NCI-H510A treated with DMSO at 0.1 percent for 48 hours (cell line): ENCODE data around the gene MAP3K4.
A peak's percentile ranks its signal among the peaks of the same experiment; 100 is the strongest.

Experiments
- DNase-seq: peaks from one replicate; lab custom pipeline; 2025; lab: John Stamatoyannopoulos, UW

Gene MAP3K4

DNA sequence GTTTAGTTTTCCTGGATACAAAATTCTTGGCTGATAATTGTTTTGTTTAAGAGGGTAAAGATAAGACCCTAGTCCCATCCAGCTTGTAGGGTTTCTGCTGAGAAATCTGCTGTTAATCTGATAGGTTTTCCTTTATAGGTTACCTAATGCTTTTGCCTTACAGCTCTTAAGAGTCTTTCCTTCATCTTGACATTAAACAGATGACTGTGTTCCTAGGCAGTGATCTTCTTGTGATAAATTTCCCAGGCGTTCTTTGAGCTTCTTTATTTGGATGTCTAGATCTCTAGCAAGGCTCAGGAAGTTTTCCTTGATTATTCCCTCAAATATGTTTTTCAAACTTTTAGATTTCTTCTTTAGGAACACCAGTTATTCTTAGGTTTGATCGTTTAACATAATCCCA is 134.0 kb downstream of the MAP3K4 start:
- no peak for DNase-seq

DNA sequence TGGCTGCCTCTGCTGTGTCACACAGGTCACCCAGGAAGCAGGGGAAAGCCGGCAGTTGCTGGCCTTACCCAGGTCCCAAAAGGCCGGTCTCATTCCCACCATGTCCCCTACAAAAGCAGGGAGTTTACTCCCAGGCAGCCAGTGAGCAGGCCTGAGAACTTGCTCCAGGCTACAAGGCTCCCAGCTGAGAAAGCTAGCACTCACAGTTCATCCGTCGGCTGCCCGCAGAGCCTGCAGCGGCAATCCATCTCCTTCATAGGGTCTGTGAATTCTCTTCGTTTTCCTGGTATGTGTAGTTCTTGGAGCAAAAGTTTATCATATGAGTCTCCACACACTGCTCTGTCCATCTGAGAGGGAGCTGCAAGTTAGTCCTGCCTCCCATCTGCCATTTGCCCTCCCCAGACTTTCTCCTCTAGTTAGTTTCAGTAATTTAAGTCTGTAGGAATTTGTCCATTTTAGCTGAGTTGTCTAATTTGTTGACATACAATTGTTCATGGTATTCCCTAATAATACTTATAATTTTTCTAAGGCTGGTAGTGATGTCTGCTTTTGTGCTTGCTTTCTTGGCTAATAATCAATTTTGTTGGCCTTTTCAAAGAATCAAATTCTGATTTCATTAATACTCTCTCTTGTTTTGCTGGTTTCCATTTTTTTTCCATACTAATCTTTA is 135.6 kb downstream of the MAP3K4 start:
- no peak for DNase-seq

DNA sequence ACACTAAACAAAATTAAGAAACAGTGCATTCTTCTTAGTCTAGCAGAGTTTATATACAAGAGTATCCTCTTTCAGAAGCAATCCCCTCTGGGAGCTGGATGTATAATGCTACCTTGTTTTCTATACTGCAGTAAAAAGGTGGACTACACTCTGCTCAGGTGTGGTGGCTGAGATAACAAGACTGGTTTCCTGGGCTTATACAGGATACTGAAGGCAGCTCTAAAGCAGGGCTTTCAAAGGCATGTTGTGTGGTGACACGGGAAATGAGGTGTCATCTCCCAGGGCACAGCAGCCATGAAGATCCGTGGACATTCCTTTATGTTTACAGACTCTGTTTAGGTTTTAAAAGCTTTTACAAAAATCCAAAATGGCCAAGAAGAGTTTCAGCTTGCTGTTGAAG is 136.7 kb downstream of the MAP3K4 start:
- DNase-seq = no peak

DNA sequence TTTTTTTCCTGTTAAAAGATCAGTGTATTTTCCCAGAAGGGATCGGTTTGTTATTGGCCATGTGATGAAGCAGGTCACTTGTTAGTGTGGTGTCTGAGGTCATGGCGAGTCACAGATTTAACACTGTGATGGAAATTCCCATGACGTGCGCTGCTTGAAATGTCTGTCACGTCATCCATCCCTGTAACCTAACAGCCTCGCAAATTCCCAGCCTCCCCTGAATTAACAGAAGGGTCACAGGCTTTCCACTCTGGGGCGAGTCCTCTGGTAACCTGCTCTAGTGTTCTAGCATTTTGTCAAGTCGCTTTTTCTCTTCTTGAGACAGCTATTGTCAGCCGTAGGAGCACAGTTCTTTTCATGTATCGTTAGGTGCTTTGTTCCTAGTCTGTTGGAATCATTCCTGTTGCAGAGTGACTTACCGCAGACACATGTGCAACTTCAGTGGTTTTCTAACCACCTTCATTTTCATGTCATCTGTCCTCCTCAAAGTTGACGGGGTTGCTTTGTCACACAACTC is 137.2 kb downstream of the MAP3K4 start:
- DNase-seq = no peak

DNA sequence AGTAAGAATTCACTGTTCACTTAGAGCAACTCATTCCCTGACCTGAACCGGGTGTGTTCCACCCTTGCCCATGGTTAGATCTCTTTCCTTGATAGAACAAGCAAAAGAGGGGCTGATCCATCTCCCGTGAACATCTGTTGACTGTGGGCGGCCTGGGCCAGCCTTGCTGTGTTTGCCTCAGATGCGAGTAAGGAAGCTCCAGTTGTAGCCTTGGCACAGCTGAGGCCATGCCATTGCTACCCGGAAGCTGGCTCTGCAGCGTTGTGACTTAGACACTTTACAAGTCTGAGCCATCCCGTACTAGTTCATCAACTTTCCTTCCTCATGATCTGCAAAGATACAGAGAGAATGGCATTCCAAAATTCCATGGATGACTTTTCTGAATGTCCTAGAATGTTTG is 139.0 kb downstream of the MAP3K4 start:
- no peak for DNase-seq

DNA sequence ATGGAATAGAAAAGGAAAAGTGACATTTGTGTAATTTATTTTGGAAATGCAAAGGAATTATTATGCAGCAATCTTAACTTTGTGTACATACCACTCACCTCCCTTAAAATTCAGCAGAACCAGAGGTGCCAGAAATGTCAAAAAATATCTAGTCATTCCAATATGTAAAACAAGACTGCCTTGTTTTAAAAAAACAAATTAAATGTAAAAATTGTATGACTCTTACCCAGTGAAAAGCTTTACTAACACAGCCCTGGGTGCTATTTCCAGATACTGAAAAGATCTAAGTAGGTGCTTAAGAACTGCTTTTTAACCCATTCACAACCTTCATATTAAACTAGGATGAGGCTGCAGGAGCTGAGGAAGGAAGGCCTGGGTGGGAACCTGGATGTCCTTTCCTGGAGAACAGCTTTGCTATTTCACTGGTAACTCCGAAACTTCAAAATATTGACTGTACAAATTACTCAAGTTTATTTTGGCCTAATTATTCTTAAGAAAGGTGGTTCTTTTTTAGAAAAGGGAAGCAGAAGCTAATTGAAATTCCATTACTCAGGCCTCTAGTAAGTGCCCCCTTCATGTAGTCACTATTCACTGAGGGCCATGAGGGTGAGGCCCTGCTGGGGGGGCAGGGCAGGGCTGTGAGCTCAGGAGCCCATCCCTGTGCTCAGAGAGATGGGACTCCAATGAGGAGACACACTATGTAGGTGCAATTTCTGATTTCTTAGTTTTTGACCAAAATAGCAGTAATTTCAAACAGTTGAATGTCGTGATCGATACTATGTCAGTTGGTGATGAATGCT is 139.6 kb downstream of the MAP3K4 start:
- no peak for DNase-seq

DNA sequence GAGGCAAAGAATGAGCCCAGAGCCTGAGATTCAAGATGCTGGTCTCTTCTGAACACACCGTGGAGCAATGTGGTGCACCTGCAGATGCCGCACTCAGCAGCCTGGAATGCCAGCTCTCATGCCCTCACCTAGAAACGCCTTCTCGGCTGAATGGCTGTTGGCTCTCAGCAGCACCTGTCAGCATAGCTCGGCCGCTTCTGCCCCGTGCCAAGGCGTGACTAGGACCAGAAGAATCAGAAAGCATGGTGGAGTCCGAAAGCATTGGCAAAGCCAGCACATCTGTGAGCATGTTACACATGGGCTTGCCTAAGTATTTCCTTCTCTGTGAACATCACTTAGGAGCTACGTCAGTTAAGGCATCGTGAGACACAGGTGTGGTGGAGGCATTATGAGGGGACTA is 140.8 kb downstream of the MAP3K4 start:
- DNase-seq = no peak

DNA sequence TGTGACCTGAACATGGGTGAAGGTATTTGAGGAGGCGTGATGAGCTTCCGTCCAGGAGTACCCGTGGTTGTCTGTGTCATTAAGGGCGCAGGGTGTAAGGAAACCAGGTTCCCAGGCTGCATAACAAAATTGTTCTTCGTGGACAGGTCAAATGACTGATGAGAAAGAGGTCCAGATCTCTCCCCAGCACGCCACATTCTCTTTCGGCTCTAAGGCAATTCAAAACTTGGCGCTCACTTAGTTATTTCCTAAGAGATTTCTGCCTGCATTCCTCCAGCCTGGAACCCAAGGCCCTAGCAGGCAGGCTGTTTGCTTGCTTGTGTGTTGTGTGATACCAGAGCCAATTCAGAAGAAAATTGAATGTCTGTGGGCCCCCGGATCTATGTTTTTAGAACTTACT is 142.4 kb downstream of the MAP3K4 start:
- no peak for DNase-seq

DNA sequence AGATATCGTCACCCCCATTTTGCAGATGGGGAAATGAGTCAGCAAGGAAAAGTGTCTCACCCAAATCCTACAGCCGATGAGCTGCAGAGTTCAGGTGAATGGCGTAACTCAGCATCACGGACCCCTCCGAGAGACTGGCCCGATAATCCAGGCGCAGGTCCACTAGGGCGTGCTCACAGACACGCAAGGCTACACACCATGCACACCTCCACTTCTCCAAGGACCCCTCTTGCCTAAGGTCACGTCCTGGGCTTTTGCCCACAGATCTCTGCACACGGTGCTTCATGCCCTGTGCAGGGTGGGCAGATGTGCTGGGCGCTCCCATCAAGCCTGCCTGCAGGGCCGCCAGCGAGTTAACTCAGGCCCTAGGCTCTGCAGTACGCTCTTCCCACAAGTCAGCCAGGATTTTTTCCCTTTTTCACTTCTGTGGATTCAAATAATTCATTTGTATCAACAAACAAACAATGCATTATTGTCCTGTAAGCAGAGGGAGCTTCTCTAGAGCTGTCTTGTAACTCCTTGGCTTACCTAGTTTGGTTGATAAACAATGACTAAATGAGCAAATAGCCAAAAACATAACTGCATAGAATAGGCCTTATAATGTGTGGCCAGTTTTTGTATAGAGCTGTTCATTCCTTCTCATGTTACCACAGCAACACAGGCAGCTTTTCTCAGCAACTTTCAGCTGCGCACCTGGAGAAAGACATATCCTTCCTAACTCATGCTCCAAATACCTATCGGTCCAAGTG is 143.2 kb downstream of the MAP3K4 start:
- DNase-seq = no peak

DNA sequence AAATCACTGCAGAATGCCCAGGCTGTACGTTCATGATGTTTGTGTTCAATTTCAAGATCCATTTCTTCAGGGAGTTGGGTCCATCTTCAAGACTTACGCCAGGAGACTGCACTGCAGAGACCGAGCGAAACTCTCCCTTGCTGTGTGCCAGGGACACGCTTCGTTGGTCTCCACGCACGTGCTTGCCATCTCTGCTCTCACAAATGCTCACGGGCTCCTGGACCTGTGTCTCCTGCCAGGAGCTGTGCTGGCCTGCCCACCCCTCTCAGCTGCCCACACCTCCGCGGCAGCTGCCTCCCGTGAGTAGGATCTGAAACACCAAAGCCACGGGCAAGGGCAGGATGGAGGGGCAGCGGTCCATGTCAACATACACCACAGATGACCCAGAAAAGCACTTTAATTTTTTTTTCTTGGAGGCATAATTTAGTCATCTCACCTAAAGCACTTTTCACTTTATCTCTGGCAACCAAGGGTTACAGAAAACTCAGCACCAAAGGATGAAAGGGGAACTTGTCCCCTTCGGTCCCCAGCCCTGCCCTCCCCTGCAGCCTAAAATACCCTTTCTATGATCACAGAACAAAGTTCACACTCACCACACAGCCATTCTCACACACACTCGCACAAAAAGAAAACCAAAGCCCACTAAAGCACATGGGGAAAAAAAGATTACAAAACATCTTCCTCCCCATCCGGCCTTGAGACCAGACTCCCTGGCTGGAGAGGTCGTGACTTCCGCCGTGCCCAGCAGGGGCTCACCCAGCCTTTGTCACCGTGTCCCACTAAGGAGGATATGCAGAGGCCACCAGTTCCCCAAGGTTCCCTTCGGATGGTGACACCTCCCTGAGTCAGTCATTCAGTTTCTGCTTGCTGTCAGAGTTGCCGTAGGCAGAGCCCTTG is 144.4 kb downstream of the MAP3K4 start:
- DNase-seq = peak; percentile 0

DNA sequence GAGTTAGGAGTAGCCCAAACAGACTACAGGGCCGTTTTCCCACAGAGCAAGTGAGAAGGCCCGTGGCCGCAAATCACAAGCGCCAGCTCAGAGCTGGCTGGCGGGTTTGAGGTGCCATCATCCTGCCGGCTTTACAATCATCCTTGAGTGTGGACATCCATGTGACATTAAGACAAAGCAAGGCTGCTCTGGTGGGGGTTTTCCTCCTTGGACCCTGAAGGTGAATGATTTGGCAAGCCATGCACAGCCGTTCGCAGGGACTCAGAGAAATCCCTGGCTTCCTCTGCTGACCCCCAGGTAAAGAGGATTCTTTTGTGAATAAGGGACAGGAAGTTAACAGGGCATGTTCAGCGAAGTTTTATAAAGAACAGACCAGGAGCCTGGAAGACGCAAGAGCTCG is 145.1 kb downstream of the MAP3K4 start:
- DNase-seq = no peak

DNA sequence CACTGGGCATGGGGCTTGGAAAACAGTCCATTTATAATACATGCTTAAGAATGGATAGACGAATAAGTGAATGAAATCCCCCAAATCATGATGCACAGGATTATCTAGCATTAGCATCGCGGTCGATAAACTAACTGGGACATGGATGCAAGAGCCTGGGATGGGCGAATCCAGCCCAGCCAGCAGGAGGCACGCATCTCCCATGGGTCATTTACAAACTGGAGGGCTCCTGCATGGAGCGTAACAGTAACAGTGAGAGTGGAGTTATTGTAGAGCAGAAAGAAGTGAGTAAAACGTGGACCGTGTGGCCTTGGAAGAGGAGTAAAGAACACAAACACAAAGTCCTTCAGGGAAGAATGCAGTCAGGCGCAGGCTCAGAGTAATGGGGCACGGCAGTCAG is 145.8 kb downstream of the MAP3K4 start:
- DNase-seq = no peak

DNA sequence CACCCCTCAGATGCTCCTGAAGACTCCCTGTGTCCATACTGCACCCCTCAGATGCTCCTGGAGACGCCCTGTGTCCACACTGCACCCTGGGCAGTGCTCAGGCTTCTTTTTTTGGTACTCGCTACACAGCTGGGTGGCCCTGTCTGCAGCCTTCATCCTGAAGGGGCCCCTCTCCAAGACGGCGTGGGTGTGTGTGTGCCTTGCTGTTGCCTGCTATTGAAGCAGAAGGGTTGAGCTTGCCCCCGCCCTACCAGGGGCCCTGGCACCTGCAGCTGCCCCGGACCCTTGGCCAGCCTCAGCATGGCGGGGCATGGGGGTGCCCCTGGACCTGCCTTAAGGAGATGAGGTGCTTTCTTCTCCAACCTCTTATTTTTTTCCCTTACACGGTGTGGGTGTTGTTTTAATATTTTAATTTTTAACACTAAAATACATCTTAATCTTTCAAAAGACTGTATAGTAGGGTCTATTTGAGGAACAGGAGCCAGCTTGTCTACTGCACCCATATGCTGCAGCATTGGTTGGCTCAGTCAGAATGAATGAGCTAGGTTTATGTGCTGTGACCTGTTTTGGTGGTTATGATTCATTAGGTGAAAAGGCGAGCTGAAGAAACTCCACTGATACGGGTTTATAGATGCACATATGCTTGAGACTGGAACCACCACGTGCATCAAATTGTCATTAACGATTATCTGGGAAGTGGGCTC is 146.4 kb downstream of the MAP3K4 start:
- DNase-seq = no peak

DNA sequence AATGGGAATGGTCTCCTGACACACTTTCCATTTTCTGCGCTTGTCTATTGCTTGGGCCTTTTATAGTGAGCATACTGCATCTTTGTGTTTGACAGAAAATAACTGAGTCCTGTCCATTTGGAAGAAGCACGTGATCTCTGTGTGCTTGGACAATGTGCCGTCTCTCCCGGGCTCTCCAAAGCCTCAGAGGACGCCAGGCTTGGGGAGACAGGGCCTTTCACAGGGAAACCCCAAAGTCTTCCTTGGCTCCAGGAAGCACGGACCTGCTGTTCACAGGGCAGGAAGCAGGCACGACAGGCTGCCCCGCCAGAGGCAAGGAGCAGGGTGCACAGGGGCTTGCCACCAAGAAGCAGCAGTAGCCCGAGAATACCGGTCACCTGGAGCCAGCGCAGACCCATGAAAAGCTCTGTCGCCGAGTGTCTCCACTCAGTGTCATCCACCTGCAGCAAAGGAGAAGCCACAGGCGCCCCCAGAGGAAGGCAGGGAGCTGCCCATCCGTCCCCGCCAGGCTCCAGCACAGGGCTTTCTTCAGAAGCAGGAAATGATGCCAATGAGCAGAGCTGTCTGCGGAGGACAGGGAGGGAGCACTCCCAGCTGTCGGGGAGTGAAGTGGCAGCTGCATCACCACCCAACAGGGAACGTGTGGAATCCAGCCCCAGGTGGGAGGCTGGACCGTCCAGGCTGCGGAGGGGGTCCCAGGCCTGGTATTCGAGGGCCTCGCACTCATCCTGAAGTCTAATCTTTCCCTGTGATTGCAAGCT is 147.2 kb downstream of the MAP3K4 start:
- peak; percentile 5 for DNase-seq

DNA sequence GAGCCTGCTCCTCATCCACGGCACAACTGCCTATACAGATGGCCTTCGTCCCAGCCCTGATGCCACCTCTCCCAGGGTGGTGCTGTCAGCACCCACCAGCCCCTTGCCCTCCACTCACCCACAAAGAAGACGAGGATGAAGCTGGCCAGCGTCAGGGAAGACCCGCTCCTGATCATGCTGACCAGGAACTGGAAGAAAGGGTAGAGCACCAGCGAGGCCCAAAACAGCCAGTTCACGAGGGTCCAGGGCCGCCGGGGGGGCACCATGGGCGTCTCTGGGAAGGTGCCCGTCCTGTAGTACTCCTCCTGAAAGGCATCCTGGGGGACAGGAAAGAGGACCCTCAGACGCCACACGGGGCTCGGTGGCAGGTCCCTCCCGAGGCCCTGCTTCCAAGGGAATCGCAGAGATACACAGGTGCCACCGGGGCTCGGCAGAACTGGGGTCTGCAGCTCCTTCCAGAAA is 147.8 kb downstream of the MAP3K4 start:
- DNase-seq = no peak

DNA sequence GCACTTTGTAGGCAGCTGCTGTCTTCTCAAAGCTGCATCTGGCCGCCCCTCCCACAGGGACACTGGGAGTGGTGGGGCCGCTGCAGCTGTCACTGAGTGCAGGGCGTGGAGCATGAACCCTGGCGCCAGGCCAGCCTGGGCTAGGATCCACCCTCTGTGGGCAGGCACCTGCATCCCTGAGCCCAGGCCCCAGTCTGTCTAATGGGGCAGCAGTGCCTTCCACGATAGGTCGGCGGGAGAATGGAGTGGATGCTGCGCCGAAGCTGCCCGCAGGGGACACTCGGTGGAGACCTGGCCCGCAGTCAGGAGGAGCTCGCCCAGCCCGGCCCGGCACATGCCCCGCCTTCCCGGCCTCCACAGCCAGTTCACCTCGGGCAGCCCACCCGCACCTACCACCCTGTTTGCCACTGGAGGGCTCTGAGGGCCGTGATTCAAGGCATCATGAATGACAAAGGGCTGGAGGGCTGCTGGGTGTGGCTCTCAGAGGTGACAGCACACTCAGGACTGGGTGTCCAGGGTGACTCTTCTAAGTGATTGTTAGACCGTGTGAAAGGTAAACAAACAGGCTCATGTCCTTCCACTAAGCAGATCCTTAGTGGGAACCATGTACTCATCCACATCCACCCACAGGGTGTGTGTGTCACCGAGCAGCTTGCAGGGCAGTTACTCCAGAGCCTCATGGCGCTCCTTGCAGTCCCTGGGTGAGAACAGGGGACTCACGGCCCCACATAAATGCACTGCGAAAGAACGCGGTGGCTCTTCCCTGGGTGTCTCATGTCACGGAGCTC is 148.4 kb downstream of the MAP3K4 start:
- DNase-seq = peak; percentile 3

DNA sequence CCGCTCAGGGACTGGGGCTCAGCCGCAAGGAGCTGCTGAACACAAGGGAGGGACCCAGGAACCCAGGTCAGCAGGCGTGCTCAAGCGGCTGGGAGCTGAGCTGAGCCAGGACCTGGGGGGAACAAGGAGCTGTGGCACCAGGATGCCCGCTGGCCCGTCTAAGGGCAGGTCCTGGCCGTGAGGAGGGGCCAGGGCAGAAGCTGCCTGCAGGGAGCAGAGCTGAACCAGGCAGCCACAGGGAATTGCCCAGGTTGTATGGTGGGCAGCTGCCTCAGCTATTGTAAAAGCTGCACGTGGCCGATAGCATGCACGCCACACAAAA is 148.9 kb downstream of the MAP3K4 start:
- no peak for DNase-seq

DNA sequence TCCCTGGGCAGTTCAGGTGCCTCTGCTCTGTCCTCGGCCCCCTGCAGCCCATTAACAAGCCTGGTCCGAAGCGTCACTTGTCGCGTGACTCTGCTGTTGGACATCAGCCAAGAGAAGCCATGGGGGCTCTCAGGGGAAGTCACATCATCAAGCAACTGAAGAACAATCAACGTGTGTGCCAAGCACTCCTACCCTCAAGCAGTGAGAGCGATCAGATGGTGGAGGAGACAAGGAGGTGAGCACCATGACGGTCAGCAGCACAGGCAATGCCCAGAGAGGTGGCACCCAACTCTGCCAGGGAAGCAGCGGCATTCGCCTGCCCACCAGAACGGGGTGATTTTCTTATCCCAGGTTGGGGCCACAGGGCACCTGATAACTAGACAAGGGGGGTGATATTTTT is 149.6 kb downstream of the MAP3K4 start:
- DNase-seq = peak; percentile 41

DNA sequence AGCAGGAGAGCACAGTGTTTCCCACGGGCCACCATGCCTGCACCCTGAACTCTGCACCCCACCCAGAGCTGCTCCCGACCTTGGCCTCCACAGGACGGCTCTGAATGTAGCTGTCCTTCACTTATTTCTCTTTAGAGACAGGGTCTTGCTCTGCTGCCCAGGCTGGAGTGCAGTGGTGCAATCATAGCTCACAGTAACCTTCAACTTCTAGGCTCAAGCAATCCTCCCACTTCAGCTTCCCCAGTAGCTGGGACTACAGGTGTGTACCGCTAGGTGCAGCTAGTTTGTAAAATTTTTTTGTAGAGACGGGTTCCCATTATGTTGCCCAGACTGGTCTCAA is 151.4 kb downstream of the MAP3K4 start:
- DNase-seq = no peak
